Breast epithelium (tissue), 4 donors: ENCODE data around the gene LRRC8C. TPM values are rescaled to one million over a fixed set of nuclear protein-coding genes. Genes with fewer than 3 reads are reported as not detected.

Experiments used
- DNase-seq, 2 donors: peaks; one replicate each; pipeline ENCODE4 v3.0.0-alpha.2; 2019; ENCODE audit warnings: low spot score in 2 of 2
- H3K27ac ChIP-seq, 2 donors: fragments of 200-600 bp; sonication (generic) in 1 of 2; one replicate each; pipeline ENCODE4 v1.5.1; 2016 to 2019; ENCODE audit warnings: mild to moderate bottlenecking in 1 of 2
- H3K27me3 ChIP-seq, 2 donors: fragments of 200-600 bp; sonication (generic) in 1 of 2; one replicate each; pipeline versions ENCODE4 v1.5.1 to v1.6.0; 2017 to 2019; ENCODE audit warnings: control low read depth in 1 of 2, mild to moderate bottlenecking in 1 of 2
- H3K36me3 ChIP-seq: fragments of 200-600 bp; one replicate; pipeline ENCODE4 v1.5.1; 2019
- H3K4me1 ChIP-seq, 2 donors: fragments of 200-600 bp; sonication (generic); one replicate each; pipeline ENCODE4 v1.5.1; 2016 to 2019; ENCODE audit warnings: control low read depth in 1 of 2
- H3K4me3 ChIP-seq, 3 donors: fragments of 200-600 bp; sonication (generic); 1 replicate in 2 of 3; 2 replicates in 1 of 3; pipeline ENCODE4 v1.5.1; 2016 to 2019; ENCODE audit warnings: mild to moderate bottlenecking in 3 of 3, moderate library complexity in 2 of 3
- H3K9me3 ChIP-seq, 2 donors: fragments of 200-600 bp; sonication (generic) in 1 of 2; one replicate each; pipeline ENCODE4 v1.5.1; 2016 to 2019; ENCODE audit warnings: control low read depth in 1 of 2
- intact Hi-C: fragments of 100-400 bp; cut with DNase I; formaldehyde crosslinking; loops from one replicate; pipeline ENCODE4 v1.15.1; 2023; ENCODE audit warnings: low total_unique reads
- total RNA-seq, 3 donors: library from RNA; depleted of rRNA; stranded (reverse); fragments of >200 nt; gene quantifications; one replicate each; pipeline ENCODE4 v1.1.0, GENCODE V29; 2016
- TF ChIP-seq, protein P1 (sequence below), 3 donors: fragments of 450-650 bp; IDR thresholded peaks; one replicate each; pipeline ENCODE4 v1.5.1; 2016 to 2017; ENCODE audit warnings: antibody characterized with exemption in 3 of 3, mild to moderate bottlenecking in 3 of 3, moderate library complexity in 3 of 3

LRRC8C gene
- total RNA-seq, 3 donors from 2014 or later = 10.8 to 14.6 (median 12.9) TPM

DNA sequence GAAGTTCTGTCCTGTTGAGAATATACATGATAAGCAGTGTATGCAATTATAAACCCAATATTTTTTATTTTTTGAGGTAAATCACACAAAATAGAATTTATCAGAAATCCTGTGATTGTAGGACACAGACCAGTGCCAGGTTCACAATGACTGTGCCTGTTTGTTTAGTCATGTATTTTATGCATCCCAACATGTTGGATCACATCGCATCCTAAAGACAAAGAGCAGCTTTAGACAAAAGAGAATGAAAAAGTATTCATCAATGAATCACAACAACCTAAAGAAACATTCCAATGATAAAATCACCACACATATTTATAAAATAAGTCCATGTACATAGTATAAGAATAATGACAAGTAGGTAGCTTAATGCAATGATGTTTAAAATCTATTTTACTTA, 134.7 kb downstream of the LRRC8C start:
- no peak for DNase-seq
- H3K9me3 ChIP-seq = no peaks in the 10 kb centered on the region
- H3K27me3 ChIP-seq = no peaks in the 10 kb centered on the region
- no peaks in the 10 kb centered on the region for H3K36me3 ChIP-seq
- TF ChIP-seq, protein P1, sequence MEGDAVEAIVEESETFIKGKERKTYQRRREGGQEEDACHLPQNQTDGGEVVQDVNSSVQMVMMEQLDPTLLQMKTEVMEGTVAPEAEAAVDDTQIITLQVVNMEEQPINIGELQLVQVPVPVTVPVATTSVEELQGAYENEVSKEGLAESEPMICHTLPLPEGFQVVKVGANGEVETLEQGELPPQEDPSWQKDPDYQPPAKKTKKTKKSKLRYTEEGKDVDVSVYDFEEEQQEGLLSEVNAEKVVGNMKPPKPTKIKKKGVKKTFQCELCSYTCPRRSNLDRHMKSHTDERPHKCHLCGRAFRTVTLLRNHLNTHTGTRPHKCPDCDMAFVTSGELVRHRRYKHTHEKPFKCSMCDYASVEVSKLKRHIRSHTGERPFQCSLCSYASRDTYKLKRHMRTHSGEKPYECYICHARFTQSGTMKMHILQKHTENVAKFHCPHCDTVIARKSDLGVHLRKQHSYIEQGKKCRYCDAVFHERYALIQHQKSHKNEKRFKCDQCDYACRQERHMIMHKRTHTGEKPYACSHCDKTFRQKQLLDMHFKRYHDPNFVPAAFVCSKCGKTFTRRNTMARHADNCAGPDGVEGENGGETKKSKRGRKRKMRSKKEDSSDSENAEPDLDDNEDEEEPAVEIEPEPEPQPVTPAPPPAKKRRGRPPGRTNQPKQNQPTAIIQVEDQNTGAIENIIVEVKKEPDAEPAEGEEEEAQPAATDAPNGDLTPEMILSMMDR (IDR thresholded peaks at IDR 0.05) = no peak
- no peak overlapping the region for H3K4me3 ChIP-seq
- intact Hi-C loops = no loop called here
- H3K27ac ChIP-seq = no peak overlapping the region
- H3K4me1 ChIP-seq = no peaks in the 10 kb centered on the region

Other genes with a start within 250 kb of the LRRC8C start
- 10 to 100 TPM; 11.5 to 25.3 (median 12.3) TPM for gene LRRC8B, start 108.3 kb upstream of the LRRC8C start, total RNA-seq
- gene LRRC8D, start 187.9 kb downstream of the LRRC8C start, total RNA-seq = 10 to 100 TPM in 2 of 3 donors, 1 to 10 TPM in 1; 9.2 to 22.8 (median 11.7) TPM